Inflammatory macrophage treated with lipopolysaccharide for 1 hour (primary cell): ENCODE results near the gene MORN5.

Experiments used
- DNase-seq, 2 donors: peaks; one replicate each; pipeline ENCODE4 v3.0.0-alpha.2; 2020 to 2022

Gene MORN5

DNA sequence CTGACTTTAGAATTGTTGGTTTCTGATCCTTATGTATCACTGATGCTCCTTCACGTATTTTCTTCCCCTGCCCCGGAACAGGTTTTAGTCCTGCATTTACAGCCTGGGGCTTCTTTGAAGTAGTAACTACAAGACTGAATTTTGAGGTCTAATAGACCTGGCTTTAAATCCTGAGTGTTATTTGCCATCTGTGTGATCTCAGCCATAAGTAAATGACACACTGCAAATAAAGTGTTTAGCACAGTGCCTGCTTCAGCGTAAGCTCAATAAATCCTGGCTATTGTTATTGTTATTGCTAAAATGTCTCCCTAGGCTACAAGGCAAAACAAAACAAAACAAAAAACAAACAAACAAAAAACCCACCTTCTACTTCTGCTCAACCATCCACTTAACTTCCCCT is 84.6 kb downstream of the MORN5 start:
- no peak for DNase-seq

DNA sequence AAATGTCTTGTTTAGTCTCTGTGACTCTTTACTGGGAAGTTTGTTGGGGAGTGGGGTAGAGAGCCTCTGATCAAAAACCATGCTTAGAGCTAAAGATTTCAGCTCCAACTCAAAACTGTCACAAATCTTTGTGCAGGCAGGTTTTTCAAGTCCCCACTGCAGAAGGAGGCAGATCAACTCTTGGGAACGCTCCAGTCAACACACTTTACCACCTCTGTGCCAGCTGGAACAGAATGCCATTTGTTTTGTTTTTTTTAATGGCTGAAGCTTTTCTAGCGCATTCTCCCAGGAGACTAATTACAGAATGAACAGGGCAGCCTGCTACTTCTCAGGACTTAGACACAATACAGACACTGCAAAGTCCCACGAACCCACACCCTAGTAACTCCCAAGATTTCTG is 87.0 kb downstream of the MORN5 start:
- DNase-seq: no peak

DNA sequence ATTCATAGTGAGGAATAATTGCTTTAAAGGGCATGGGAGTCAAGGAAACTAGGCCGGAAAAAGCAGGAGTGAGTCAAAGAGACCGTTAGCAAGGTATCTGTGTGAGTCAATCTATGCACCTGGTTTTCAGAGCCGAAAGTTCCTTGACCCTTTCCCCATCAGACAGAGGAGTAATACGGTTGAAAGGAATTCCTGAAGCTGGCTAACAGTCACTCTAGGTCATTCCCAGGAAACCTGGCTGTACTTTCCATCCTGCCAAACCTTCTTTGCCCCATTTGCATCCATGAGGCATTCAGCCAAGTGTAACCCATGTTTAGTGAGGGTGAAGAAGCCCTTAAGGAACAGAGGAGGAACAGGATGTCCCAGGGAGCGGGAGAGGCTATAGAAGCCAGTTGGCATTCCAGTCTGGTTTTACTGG is 88.7 kb downstream of the MORN5 start:
- DNase-seq: no peak
